ENCODE data around the gene PRTFDC1.
"Not testable (repeated sequence)": the region's sequence is repeated elsewhere in the genome, so short reads cannot be mapped to it uniquely, and the experiment has no call there.

Gene PRTFDC1

GRCh38 chr10:24965051-24965450 is 12.6 kb upstream of the PRTFDC1 start:
- no peak for DNase-seq (ENCODE audit: low spot score)

GRCh38 chr10:24963521-24964041 is 11.2 kb upstream of the PRTFDC1 start:
- no peak for DNase-seq (ENCODE audit: low spot score)

- no peak for DNase-seq (ENCODE audit: low spot score)
Observed at GRCh38 chr10:24962995-24963394, 10.6 kb upstream of the PRTFDC1 start.

GRCh38 chr10:24961582-24961981 is 9.2 kb upstream of the PRTFDC1 start:
- DNase-seq (ENCODE audit: low spot score): no peak

GRCh38 chr10:24959382-24959730 is 7.0 kb upstream of the PRTFDC1 start:
- DNase-seq (ENCODE audit: low spot score): no peak

- DNase-seq (ENCODE audit: low spot score): no peak
Observed at GRCh38 chr10:24958721-24959381, 6.4 kb upstream of the PRTFDC1 start.

GRCh38 chr10:24958091-24958720 is 5.8 kb upstream of the PRTFDC1 start:
- no peak for DNase-seq (ENCODE audit: low spot score)

GRCh38 chr10:24957624-24958051 is 5.2 kb upstream of the PRTFDC1 start:
- DNase-seq (ENCODE audit: low spot score): not testable (repeated sequence)

- no peak for DNase-seq (ENCODE audit: low spot score)
Observed at GRCh38 chr10:24953675-24954074, 1.3 kb upstream of the PRTFDC1 start.

- peak; percentile 90 for DNase-seq (ENCODE audit: low spot score)
Observed at GRCh38 chr10:24952707-24953645, 570 bp upstream of the PRTFDC1 start.

- DNase-seq (ENCODE audit: low spot score): peak; percentile 64
Observed at GRCh38 chr10:24951201-24952142, 934 bp downstream of the PRTFDC1 start.

- DNase-seq (ENCODE audit: low spot score): no peak
Observed at GRCh38 chr10:24950439-24950838, 2.0 kb downstream of the PRTFDC1 start.

- no peak for DNase-seq (ENCODE audit: low spot score)
Observed at GRCh38 chr10:24949616-24950015, 2.8 kb downstream of the PRTFDC1 start.

GRCh38 chr10:24947304-24948097 is 4.9 kb downstream of the PRTFDC1 start:
- DNase-seq (ENCODE audit: low spot score): no peak

- DNase-seq (ENCODE audit: low spot score): peak; percentile 49
Observed at GRCh38 chr10:24944512-24945255, 7.7 kb downstream of the PRTFDC1 start.

GRCh38 chr10:24938525-24938924 is 13.9 kb downstream of the PRTFDC1 start:
- DNase-seq (ENCODE audit: low spot score): no peak

GRCh38 chr10:24938076-24938475 is 14.3 kb downstream of the PRTFDC1 start:
- DNase-seq (ENCODE audit: low spot score): no peak

- DNase-seq (ENCODE audit: low spot score): no peak
Observed at GRCh38 chr10:24935504-24936292, 16.7 kb downstream of the PRTFDC1 start.

GRCh38 chr10:24931236-24931635 is 21.2 kb downstream of the PRTFDC1 start:
- no peak for DNase-seq (ENCODE audit: low spot score)
